RWPE1 (cell line): ENCODE data around the gene NPRL2.

Experiments used
- CTCF ChIA-PET: fragments of 350-600 bp; sonication (Branson Sonifier 250); formaldehyde crosslinking; extraction: SDS; loops from one replicate; lab custom pipeline; 2021; lab: Yijun Ruan, JAX
- POLR2A ChIA-PET: fragments of 400-600 bp; formaldehyde crosslinking; extraction: SDS; loops from one replicate; lab custom pipeline; 2020; ENCODE audit warnings: antibody characterized with exemption; ENCODE audit not compliant: low non-redundant PET; lab: Yijun Ruan, JAX
- DNase-seq: peaks from one replicate; pipeline ENCODE4 v3.0.0; 2012; ENCODE audit warnings: low spot score
- H3K27ac ChIP-seq: fragments of 450-650 bp; 2 replicates; pipeline ENCODE4 v1.5.1; 2017
- TF ChIP-seq, protein P1 (sequence below): fragments of 450-650 bp; conservative IDR thresholded peaks from 2 replicates; pipeline ENCODE4 v1.5.1; 2017; ENCODE audit warnings: low read depth, mild to moderate bottlenecking

NPRL2 gene

DNA sequence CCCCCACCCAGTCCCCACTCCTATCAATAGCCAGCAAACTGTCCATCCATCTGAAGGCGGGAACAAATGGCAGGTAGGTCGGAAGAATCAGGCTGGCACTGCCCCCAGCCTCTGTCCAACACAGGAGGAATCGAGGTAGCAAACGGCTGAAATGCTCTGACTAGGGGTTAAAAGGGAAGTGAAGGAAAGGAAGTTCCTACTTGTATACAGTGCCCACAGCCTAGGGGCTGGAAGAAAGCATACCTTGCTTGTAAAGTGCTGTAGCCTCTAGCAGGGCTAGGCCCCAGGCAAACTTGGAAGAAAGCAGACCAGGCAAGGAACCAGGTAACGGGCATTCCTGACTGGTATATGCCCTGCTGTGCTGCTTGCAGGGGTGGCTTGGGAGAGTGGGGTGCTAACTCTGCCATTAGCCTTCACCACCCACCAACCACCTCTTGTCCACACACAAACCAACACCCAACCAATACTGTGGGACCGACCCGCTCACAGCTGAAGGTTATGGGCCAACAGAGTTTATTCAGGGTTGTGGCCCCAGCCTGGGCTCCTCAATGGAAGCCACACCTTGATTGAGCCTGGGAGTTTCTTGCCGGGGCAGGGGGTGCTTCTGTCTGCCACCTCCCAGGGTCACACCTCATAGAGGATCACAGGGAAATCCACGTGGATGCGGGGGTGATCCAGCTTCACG, 24.9 kb downstream of the NPRL2 start:
- H3K27ac ChIP-seq = peak overlapping the region; percentile 88
- TF ChIP-seq, protein P1, sequence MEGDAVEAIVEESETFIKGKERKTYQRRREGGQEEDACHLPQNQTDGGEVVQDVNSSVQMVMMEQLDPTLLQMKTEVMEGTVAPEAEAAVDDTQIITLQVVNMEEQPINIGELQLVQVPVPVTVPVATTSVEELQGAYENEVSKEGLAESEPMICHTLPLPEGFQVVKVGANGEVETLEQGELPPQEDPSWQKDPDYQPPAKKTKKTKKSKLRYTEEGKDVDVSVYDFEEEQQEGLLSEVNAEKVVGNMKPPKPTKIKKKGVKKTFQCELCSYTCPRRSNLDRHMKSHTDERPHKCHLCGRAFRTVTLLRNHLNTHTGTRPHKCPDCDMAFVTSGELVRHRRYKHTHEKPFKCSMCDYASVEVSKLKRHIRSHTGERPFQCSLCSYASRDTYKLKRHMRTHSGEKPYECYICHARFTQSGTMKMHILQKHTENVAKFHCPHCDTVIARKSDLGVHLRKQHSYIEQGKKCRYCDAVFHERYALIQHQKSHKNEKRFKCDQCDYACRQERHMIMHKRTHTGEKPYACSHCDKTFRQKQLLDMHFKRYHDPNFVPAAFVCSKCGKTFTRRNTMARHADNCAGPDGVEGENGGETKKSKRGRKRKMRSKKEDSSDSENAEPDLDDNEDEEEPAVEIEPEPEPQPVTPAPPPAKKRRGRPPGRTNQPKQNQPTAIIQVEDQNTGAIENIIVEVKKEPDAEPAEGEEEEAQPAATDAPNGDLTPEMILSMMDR = no peak
- no peak for DNase-seq
- ChIA-PET POLR2A (interaction anchor here (0.6 kb wide), 1 partner anchor 32 kb away, joined by 3 read pairs; no protein-coding TSS in a partner anchor), CTCF (no interaction called here)

DNA sequence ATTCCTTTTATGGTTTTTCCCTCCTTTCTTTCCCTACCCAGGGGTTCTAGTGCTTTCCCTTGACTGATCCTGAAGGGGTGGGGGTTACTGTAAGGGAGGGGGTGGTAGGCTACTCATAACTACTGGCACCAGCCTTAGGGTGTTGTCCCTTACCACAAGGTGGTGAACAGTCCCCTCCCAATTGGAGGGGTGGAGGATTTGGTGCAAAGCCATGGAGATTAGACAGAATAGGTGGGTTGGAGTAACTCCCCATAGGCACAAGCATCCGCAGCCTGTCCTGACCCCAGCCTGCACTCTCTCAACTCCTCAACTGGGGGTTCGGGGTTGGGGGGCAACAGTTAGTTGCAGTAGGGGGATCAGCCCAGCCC, 25.5 kb downstream of the NPRL2 start:
- TF ChIP-seq, protein P1 = no peak
- POLR2A ChIA-PET = no interaction called here
- CTCF ChIA-PET = interaction anchor here (0.6 to 0.7 kb wide), 3 partner anchors 25 to 595 kb away, joined by 3 to 6 read pairs (median 3); partner anchors contain the start of gene NPRL2
- peak overlapping the region; percentile 88 for H3K27ac ChIP-seq
- no peak for DNase-seq

DNA sequence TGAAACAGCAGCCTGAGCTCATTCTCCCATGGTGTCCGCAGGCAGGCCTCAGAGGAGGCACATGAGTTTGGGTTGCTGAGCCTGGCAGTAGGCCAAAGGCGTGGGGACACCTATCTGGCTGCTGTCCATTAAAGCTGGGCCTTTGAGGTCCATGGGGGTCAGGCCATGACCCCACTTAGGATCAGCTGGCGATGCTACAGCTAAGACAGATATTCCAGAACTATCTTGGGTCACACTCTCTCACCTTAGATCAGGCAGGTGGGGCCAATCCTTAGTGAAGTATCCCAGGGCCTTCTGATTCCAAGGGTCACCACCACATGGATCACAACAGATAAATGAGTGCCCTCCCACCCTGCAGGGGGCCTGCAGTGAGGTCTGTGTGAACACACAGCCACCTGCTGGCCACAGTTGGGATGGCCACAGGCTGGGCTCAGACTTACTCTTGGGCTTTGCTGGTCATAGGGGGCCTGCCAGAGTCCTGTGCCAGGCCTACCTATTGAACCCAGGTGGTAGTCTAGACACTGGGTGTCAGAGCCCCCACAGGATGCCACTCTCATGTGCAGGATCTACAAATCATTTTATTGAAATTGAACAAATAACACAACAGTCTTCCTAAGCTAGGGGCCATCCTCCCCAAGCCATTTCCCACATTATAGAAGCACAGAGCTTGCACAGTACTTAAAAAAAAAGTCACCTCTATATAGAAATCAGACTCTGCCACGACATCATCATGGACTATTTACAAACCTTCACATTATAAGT, 26.0 kb downstream of the NPRL2 start:
- TF ChIP-seq, protein P1 = peak; percentile 86
- H3K27ac ChIP-seq = peak overlapping the region; percentile 97
- DNase-seq = peak; percentile 49
- ChIA-PET CTCF (interaction anchor here (0.6 to 1.1 kb wide), 8 partner anchors 17 to 594 kb away, joined by 3 to 6 read pairs (median 3); partner anchors contain the start of genes IFRD2 and NPRL2), POLR2A (interaction anchor here (0.6 kb wide), 2 partner anchors 9 to 25 kb away, joined by 3 to 5 read pairs; partner anchors contain the start of genes HYAL3 and NAA80)

DNA sequence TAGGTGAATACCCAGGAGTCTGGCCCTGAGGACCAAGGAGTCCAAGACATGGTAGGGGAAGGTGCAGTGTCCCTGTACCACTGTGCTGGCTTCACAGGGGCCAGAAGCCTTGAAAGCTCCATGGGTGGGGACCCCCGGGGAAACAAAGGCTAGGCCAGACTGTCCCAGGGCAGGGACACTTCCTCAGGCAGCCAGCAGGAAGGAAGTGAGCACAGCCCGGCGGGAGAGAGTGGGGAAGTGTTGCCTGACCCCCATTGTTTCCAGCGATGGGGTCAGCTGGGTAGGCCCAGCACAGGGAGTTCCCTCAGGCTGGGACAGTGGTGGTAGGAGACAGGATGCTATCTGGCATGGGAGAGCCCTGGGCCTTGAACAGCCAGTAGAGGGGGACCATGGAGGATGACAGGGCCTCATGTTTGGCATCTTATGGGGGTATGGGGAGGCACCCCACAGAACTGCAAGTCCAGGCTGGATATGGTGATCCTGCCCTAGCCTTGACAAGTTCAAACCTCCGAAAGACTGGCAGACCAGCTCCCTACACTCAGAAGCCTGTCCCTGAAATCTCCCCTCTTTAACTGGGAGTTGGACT, 26.9 kb downstream of the NPRL2 start:
- CTCF ChIA-PET = interaction anchor here (0.6 to 1.1 kb wide), 4 partner anchors 18 to 31 kb away, joined by 3 to 5 read pairs (median 4); partner anchors contain the start of gene IFRD2
- POLR2A ChIA-PET = interaction anchor here (0.6 kb wide), 2 partner anchors 9 to 24 kb away, joined by 3 to 5 read pairs; partner anchors contain the start of genes HYAL3 and NAA80
- DNase-seq = no peak
- H3K27ac ChIP-seq = peak overlapping the region; percentile 97
- TF ChIP-seq, protein P1 = no peak

DNA sequence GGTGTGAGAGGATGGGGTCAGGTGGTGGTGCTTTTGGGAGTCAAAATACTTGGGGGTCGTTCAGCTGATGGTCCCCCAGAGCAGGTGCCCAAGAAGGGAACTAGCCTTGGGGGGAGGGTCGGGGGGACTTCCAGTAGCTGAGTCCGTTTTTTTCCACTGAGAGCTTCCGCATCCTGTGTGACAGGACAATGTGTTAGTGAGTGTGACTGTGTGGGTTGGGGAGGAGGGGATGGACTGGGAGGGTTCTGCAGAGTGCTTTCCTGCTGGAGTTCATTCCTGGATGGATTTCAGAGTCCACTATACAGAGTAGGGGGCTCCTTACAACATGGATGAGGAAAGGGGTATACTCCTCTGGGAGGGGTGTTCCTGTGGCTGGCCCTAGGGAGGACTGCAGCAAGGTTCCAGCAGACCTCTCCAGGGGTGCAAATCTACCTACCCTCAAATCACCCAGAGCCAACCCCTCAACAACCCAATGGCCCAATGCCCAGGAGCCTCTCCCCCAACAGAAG, 27.4 kb downstream of the NPRL2 start:
- no peak for DNase-seq
- ChIA-PET POLR2A (no interaction called here), CTCF (no interaction called here)
- TF ChIP-seq, protein P1 = no peak
- H3K27ac ChIP-seq = peak overlapping the region; percentile 97
